ENCODE results near the gene CCNB1IP1. TPM values are rescaled to one million over a fixed set of nuclear protein-coding genes. Genes with fewer than 3 reads are reported as not detected.
"Not testable (repeated sequence)": the region's sequence is repeated elsewhere in the genome, so short reads cannot be mapped to it uniquely, and the experiment has no call there.

The CCNB1IP1 gene
- total RNA-seq, 1 experiment from 2014 or later = 121 TPM

DNA sequence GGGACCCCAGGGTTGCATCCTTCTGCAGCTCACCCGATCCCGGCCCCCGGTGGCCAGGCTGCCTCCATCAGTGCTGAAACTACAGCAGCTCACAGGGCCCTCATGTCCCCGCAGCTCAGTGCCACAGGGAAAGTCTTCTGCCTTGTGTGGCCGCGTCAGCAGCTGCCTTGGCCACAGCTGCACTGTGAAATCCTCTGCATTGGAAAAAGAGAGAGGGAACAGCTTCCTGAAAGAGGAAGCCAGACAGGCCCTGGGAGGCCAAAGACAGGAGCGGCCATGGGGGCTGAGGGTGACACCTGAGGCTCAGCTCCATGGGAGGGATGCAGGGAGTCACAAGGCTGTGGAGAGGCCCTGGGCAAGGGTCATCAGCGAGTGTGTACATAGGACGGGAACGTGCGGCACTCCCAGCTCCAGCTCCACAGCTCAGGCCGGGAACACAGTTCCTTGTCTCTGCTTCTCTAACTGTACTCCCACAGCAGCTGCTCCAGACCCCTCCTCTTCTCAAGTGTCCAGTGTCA is 43.1 kb upstream of the CCNB1IP1 start:
- Histone ChIP-seq H3K4me1 (ENCODE audit: insufficient read depth, low read length, poor library complexity, severe bottlenecking) (no peaks in the 10 kb centered on the region), H3K4me3 (ENCODE audit: low read depth, low read length, poor library complexity, severe bottlenecking) (no peak overlapping the region), H3K27ac (ENCODE audit: low read depth, low read length, poor library complexity, severe bottlenecking) (no peak overlapping the region), H3K9me3 (ENCODE audit: low read depth, low read length, poor library complexity, severe bottlenecking) (no peaks in the 10 kb centered on the region), H3K36me3 (ENCODE audit: insufficient read depth, low read length, poor library complexity, severe bottlenecking) (peaks cover 26% of the 10 kb centered on the region), H3K27me3 (replicated peaks; ENCODE audit: insufficient read depth, low read depth, low read length, poor library complexity) (no peaks in the 10 kb centered on the region)
- CTCF ChIA-PET = no interaction called here
- POLR2A ChIA-PET (ENCODE audit: low non-redundant PET) = no interaction called here
- TF ChIP-seq, protein P1, sequence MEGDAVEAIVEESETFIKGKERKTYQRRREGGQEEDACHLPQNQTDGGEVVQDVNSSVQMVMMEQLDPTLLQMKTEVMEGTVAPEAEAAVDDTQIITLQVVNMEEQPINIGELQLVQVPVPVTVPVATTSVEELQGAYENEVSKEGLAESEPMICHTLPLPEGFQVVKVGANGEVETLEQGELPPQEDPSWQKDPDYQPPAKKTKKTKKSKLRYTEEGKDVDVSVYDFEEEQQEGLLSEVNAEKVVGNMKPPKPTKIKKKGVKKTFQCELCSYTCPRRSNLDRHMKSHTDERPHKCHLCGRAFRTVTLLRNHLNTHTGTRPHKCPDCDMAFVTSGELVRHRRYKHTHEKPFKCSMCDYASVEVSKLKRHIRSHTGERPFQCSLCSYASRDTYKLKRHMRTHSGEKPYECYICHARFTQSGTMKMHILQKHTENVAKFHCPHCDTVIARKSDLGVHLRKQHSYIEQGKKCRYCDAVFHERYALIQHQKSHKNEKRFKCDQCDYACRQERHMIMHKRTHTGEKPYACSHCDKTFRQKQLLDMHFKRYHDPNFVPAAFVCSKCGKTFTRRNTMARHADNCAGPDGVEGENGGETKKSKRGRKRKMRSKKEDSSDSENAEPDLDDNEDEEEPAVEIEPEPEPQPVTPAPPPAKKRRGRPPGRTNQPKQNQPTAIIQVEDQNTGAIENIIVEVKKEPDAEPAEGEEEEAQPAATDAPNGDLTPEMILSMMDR (conservative IDR thresholded peaks at IDR 0.05; ENCODE audit: low read depth, low read length) = no peak
- no peak for TF ChIP-seq EZH2 (IDR thresholded peaks at IDR 0.05; ENCODE audit: borderline replicate concordance, low read depth, low read length, poor library complexity, severe bottlenecking)
- intact Hi-C loops (cut with micrococcal nuclease; ENCODE audit: unreplicated experiment) = no loop called here
- no peak for DNase-seq (ENCODE audit: low spot score)
- no TSS peak for BruUV-seq (replicated peaks)

DNA sequence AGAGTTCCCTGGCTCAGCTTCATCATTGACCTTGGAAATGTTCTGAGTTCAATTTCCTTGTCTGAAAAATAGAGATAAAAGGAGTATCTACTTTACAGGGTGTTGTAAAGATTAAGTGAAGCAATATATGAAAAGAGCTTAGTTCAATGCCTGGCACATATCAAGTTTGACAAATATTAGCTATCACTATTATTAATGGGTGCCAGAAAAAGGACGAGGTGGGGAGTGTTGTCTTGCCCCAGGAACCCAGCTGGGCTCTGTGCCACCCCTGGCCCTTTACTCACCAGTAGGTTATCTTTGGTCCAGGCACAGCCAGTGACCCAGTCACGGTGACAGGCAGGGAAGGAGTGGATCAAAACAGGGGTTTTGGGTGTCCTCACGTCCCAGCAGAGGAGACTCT is 42.4 kb upstream of the CCNB1IP1 start:
- intact Hi-C loops (cut with micrococcal nuclease; ENCODE audit: unreplicated experiment) = no loop called here
- H3K27me3 ChIP-seq (replicated peaks; ENCODE audit: insufficient read depth, low read depth, low read length, poor library complexity) = no peaks in the 10 kb centered on the region
- no peak overlapping the region for H3K27ac ChIP-seq (ENCODE audit: low read depth, low read length, poor library complexity, severe bottlenecking)
- BruUV-seq (replicated peaks) = no TSS peak
- DNase-seq (ENCODE audit: low spot score) = no peak
- no peaks in the 10 kb centered on the region for H3K4me1 ChIP-seq (ENCODE audit: insufficient read depth, low read length, poor library complexity, severe bottlenecking)
- H3K4me3 ChIP-seq (ENCODE audit: low read depth, low read length, poor library complexity, severe bottlenecking) = no peak overlapping the region
- ChIA-PET POLR2A (ENCODE audit: low non-redundant PET) (no interaction called here), CTCF (no interaction called here)
- TF ChIP-seq EZH2 (IDR thresholded peaks at IDR 0.05; ENCODE audit: borderline replicate concordance, low read depth, low read length, poor library complexity, severe bottlenecking) = no peak
- peaks cover 32% of the 10 kb centered on the region for H3K36me3 ChIP-seq (ENCODE audit: insufficient read depth, low read length, poor library complexity, severe bottlenecking)
- H3K9me3 ChIP-seq (ENCODE audit: low read depth, low read length, poor library complexity, severe bottlenecking) = no peaks in the 10 kb centered on the region

DNA sequence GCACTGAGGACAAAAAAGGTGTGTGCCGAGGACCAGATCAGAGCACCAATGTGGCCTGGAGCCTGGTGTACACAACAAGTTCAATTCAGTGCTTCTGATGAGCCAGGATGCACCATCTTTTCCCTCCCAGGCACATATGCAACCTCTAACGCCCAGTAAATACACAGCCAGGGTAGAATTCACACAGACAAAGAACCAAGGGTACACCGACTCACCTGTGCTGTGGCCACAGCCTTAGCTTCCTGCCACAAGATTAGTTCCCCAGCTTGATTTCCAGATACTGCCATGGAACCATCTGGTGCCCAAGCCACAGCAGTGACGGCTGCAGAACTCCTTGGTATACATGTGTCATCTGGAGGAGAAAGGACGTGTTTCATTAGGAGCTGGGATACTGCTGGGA is 39.7 kb upstream of the CCNB1IP1 start:
- BruUV-seq (replicated peaks) = no TSS peak
- CTCF ChIA-PET = no interaction called here
- H3K4me3 ChIP-seq (ENCODE audit: low read depth, low read length, poor library complexity, severe bottlenecking) = no peak overlapping the region
- H3K27me3 ChIP-seq (replicated peaks; ENCODE audit: insufficient read depth, low read depth, low read length, poor library complexity) = no peaks in the 10 kb centered on the region
- H3K36me3 ChIP-seq (ENCODE audit: insufficient read depth, low read length, poor library complexity, severe bottlenecking) = peaks cover 24% of the 10 kb centered on the region
- no peaks in the 10 kb centered on the region for H3K9me3 ChIP-seq (ENCODE audit: low read depth, low read length, poor library complexity, severe bottlenecking)
- intact Hi-C loops (cut with micrococcal nuclease; ENCODE audit: unreplicated experiment) = no loop called here
- H3K4me1 ChIP-seq (ENCODE audit: insufficient read depth, low read length, poor library complexity, severe bottlenecking) = no peaks in the 10 kb centered on the region
- POLR2A ChIA-PET (ENCODE audit: low non-redundant PET) = no interaction called here
- DNase-seq (ENCODE audit: low spot score) = no peak
- TF ChIP-seq, protein P1 (conservative IDR thresholded peaks at IDR 0.05; ENCODE audit: low read depth, low read length) = no peak
- no peak for TF ChIP-seq EZH2 (IDR thresholded peaks at IDR 0.05; ENCODE audit: borderline replicate concordance, low read depth, low read length, poor library complexity, severe bottlenecking)
- H3K27ac ChIP-seq (ENCODE audit: low read depth, low read length, poor library complexity, severe bottlenecking) = no peak overlapping the region

DNA sequence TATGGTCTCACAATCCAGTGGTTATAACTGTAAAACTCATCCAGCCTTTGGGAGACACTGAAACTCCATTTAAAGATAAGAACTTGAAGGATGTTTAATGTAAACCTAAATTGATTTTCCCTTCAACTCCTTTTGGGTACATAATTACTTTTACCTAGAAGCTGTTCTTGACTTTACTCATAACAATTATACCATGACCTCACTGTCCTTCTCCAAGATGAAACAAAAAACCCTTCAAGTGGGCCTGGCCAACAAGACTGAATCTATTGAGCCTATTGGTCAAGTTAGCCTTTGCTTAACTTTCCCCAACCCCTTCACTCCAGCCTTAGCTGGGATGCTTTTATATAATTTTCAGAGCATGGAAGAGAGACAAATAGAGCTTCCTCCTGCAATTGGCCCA is 32.8 kb upstream of the CCNB1IP1 start:
- Histone ChIP-seq H3K36me3 (ENCODE audit: insufficient read depth, low read length, poor library complexity, severe bottlenecking) (peaks cover 6% of the 10 kb centered on the region), H3K4me1 (ENCODE audit: insufficient read depth, low read length, poor library complexity, severe bottlenecking) (no peaks in the 10 kb centered on the region), H3K4me3 (ENCODE audit: low read depth, low read length, poor library complexity, severe bottlenecking) (no peak overlapping the region), H3K9me3 (ENCODE audit: low read depth, low read length, poor library complexity, severe bottlenecking) (no peaks in the 10 kb centered on the region), H3K27ac (ENCODE audit: low read depth, low read length, poor library complexity, severe bottlenecking) (no peak overlapping the region), H3K27me3 (replicated peaks; ENCODE audit: insufficient read depth, low read depth, low read length, poor library complexity) (no peaks in the 10 kb centered on the region)
- intact Hi-C loops (cut with micrococcal nuclease; ENCODE audit: unreplicated experiment) = no loop called here
- ChIA-PET CTCF (no interaction called here), POLR2A (ENCODE audit: low non-redundant PET) (no interaction called here)
- no peak for TF ChIP-seq EZH2 (IDR thresholded peaks at IDR 0.05; ENCODE audit: borderline replicate concordance, low read depth, low read length, poor library complexity, severe bottlenecking)
- TF ChIP-seq, protein P1 (conservative IDR thresholded peaks at IDR 0.05; ENCODE audit: low read depth, low read length) = no peak
- DNase-seq (ENCODE audit: low spot score) = no peak
- BruUV-seq (replicated peaks) = no TSS peak

DNA sequence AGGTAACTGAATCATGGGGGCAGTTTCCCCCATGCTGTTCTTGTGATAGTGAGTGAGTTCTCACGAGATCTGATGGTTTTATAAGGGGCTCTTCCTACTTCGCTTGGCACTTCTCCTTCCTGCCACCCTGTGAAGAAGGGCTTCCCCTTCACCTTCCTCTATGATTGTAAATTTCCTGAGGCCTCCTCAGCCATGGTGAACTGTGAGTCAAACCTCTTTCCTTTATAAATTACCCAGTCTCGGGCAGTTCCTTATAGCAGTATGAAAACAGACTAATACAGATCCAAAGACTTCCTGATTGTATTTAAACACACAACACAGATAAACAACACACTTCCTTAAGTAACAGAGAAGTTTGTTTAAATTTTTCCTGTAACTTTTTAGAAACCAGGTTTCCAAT is 25.4 kb upstream of the CCNB1IP1 start:
- H3K9me3 ChIP-seq (ENCODE audit: low read depth, low read length, poor library complexity, severe bottlenecking); CTCF ChIA-PET; BruUV-seq (replicated peaks); H3K4me3 ChIP-seq (ENCODE audit: low read depth, low read length, poor library complexity, severe bottlenecking); H3K27me3 ChIP-seq (replicated peaks; ENCODE audit: insufficient read depth, low read depth, low read length, poor library complexity); H3K27ac ChIP-seq (ENCODE audit: low read depth, low read length, poor library complexity, severe bottlenecking); DNase-seq (ENCODE audit: low spot score); POLR2A ChIA-PET (ENCODE audit: low non-redundant PET); intact Hi-C loops (cut with micrococcal nuclease; ENCODE audit: unreplicated experiment); H3K4me1 ChIP-seq (ENCODE audit: insufficient read depth, low read length, poor library complexity, severe bottlenecking): not testable (repeated sequence)
- H3K36me3 ChIP-seq (ENCODE audit: insufficient read depth, low read length, poor library complexity, severe bottlenecking) = peaks cover 59% of the 10 kb centered on the region

Data from A673 (cell line).